HG03097 (cell line): ENCODE measurements around the gene LAYN.

ENCODE experiments used
- ATAC-seq: cut with Tn5 transposase; IDR thresholded peaks from one replicate; pipeline ENCODE4 v1.9.1; 2021; ENCODE audit not compliant: unreplicated experiment, low FRiP score

Gene LAYN

DNA sequence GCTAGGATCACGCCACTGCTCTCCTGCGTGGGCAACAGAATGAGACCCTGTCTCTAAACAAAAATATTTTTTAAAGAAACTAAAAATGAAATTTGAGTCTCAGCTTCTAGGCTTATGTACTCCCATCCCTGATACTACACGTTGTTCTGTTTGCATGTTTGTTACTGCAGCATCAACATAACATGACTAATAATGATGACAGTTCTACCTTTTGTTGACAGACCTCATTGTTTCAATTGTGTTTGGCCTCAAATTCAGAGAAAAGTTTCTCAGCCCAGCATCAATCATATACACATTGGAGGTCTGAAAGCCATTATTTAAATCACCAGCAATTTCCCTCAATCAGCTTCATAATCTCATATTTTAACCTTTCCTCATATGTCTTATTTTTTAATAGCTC, 20.8 kb downstream of the LAYN start:
- ATAC-seq: no peak

DNA sequence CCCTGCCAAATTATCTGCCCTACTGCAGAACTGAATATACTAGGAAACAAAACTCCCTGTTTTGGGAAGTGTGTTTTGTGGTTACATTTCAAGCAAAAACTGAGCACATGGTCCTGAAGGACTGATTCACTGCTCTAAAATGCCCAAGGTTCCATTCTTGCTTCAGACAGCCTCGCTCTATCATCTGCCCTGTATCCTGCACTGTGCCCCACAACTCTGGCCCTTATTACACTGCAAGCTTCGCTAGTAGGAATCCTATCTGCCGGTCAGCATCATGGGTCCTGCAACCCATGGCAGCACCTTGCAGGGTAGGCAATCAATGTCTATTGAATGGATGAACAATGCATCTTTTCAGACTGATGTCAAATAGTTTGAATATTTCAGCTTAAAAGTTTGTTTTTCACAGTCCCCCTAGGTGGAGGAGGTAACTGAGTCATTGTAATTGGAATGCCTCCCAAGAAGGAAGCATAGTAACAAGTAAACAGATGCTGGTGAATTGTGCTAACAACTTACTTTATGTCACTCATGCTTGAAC, 21.3 kb downstream of the LAYN start:
- no peak for ATAC-seq

DNA sequence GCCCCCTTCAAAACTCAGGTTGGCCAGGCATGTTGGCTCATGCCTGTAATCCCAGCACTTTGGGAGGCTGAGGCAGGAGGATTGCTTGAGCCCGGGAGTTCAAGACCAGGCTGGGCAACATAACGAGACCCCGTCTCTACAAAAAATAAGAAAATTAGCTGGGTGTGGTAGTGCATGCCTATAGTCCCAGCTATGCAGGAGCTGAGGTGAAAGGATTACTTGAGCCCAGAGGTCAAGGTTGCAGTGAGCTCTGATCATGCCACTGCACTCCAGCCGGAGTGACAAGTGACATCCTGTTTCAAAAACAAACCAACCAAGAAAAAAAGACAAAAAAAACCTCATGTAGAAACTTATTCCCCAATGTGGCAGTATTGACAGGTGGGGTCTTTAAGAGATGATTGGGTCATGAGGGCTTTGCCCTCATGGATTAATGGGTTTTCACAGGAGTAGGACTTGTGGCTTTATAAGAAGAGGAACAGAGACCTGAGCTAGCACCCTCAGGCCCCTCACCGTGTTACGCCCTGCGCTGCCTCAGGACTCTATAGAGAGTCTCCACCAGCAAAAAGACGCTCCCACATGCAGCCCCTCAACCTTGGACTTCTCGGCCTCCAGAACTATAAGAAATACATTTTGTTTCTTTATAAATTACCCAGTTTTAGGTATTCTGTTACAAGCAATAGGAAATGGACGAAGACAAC, 22.3 kb downstream of the LAYN start:
- ATAC-seq: no peak

DNA sequence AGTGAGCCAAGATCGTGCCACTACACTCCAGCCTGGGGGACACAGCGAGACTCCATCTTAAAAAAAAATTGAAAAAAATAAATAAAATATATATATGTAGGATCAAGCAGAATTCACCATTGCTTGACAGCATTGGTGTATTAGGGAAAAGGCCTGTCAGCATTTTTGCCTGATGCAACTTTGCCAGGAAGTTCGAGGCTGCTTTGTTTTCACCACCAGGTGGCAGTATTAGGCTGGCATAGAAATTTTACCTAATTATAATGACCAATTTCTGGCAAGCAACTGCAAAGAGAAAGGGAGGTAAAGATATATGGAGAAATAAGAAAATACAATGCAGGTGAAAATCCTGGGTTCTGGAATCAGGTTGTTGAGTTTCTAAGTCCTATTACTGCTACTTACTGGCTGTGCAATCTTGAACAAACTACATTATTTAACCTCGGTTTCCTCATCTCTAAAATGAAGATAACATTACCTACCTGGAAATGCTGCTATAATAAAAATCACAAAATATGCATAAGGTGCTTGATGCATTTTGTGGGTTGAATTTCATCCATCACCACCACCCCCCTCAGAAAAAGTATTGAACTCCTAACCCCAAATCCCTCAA, 24.7 kb downstream of the LAYN start:
- ATAC-seq: no peak

DNA sequence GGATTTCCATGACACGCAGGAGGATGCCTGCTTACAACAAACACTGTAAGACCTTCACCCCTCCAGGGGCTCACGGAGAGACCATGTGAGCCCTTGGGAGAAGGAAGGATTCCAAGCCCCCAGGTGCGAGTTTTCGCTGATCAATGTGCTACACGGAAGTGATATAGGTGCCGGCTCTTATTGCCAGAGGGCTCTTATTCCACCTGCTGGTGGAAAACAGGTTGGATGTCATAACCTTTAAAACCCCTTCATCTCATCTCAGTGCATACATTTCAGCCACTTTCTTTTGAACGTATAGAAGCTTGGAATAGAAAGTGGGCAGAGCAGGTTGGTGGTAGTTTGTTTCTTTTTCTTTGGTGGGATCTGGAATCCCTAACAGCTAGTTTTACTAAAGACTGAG, 25.8 kb downstream of the LAYN start:
- ATAC-seq: no peak

DNA sequence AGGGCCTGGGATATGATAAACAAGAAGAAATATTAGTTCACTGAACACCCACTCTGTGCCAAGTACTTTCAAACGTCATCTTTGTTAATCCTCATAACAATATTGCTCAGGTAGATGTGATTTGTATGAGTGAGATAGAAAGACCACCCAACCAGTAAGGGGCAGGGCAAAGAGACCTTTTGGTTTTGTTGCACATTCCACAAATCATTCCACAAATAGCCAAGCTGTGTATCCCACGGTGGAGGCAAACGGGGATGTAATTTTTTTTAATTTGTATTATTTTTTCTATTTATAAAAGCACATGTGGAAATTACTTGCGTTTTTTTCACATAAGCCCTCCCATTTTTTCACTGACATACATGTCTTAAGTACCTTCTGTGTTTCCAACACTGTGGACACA, 29.0 kb downstream of the LAYN start:
- no peak for ATAC-seq

DNA sequence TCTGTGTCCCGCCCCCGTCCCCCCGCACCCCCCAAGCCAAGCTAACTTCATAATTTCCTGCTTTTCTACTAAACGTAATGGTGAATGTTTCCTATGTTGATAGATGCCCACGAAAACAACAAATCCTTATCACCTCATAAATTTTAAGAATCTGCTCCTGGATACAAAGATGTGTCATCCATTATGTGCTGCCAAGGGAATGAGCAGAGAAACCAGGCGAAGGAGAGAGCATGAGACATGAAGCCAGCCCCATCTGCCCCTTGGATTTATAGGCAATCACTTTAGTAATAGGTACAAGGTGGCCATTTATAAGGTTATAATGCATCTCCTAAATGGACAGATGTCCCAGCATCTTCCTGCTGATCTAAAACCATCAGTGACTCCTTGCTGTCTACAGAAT, 30.3 kb downstream of the LAYN start:
- ATAC-seq: no peak

DNA sequence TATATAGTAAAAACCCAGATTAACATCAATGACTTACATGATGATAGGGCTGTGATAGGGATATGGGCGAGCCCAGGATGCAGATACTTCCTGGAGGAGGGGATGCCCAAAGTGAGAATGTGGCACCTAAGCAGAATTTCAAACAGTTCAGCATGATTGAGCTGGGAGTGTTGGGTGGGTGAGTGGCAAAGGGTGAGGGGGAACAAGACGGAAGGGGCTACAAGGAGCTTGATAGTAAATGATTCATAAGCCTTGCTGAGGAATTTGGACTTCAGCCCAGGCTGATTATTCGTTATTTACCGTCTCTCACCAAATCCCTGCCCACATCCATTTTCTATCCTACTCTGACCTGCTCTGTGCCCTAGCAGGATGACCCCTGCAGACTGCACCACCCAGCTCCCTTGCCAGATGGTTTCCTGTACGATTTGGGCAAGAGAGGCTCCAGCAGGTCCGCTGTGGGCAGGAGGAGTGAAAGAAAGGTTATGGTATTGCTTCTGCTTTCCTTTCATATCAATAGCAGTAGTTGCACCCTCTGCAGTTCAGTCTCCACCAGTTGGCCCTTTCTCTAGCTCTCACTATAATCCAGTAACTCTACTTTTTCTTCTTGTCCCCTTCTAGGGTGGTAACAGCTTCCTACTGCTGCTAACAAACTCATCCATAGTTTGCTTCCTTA, 31.4 kb downstream of the LAYN start:
- ATAC-seq: no peak

DNA sequence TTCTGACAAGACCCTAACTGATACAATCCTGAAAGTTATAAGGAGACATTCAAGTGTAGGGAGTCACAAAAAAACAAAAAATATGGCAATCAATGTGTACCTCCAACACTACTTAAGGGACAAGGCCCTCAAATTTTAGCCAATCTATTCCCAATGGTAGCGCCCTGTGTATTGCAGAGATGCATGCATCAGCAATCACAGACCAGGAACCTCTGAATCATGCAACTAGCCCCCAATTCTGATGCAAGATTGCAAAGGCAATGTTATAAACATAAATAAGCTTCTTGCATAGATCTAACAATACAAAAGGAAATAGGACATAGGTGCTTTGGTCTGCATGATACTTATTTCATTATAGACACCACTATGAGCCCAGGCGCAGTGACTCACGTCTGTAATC, 32.1 kb downstream of the LAYN start:
- ATAC-seq: no peak

DNA sequence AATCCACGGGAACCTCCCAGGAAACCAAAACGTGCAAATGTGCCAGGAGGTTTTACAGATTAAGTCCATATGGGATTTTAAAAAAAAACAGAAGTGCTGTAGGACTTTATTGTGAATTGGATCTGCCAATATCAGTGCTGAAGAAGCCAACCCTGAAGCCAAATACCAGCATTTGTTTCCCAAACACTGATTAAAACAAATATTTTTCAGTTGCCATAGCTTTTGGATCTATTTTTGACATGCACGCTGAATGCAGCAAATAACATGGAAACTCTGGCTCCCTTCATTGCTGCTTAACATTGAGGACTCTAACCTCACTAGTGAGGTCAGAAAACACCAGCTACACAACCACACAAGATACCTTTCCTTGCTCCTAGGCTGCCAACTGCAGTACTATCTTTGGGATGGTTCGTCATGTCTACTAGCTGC, 33.3 kb downstream of the LAYN start:
- ATAC-seq: no peak

DNA sequence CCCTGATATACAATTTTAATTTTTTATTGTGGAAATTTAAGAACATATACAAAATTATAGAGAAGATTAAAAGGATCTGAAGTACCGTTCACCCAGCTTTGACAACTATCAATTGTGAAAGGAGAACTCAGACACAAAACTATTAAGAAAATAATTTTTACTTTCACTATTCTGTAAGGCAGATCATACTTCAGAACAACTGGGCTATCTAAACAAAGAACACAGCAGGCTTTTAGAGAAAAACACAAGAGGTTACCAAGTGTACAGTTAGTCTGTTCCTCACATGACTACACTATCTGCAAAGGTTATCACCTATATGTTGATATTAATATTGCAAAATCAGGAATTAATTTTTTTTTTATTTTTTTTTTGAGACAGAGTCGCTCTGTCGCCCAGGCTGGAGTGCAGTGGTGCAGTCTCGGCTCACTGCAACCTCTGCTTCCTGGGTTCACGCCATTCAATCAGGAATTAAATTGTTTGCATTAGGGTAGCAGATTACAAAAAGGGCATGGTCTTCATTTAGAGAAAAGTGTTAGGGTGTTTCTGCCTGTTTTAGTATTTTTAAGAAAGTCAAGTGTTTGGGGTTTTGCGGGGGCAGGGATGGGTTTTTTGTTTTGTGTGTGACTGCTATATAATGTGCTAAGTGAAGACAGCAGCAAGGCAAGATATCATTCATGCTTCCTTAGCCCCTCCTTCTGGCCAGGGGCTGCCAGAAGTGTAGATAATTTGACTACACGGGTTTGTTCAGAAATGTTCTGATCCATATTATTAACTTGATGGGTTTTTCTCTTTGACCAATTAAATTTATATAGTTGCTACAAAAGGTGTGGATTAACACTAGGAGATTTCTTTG, 34.1 kb downstream of the LAYN start:
- no peak for ATAC-seq

DNA sequence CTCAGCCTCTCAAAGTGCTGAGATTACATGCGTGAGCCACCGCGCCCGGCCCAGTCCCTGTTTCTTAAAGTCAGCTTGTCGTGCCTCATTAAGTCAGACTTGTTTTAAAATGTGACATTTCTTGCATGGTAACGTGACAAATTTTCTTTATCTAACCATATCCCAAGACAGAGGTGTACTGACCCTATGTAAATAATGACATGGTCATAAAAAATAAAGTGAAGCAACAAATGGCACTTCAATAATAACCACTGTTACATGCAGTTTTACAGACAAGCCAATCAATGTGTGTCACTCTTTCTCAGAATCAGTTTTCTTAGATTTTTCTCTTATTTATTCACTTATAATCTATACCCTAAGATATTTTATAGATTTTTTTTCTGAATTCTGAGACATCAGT, 35.2 kb downstream of the LAYN start:
- ATAC-seq: no peak

DNA sequence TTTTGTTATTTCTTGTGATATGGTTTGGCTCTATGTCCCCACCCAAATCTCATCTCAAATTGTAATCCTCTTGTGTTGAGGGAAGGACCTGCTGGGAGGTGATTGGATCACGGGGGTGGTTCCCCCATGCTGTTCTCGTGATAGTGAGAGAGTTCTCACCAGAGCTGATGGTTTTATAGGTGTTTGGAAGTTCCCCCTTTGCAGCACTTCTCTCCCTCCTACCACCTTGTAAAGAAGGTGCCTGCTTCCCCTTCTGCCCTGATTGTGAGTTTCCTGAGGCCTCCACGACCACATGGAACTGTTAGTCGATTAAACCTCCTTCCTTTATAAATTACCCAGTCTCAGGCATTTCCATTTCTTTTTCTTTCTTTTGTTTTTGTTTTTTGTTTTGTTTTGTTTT, 37.3 kb downstream of the LAYN start:
- no peak for ATAC-seq

DNA sequence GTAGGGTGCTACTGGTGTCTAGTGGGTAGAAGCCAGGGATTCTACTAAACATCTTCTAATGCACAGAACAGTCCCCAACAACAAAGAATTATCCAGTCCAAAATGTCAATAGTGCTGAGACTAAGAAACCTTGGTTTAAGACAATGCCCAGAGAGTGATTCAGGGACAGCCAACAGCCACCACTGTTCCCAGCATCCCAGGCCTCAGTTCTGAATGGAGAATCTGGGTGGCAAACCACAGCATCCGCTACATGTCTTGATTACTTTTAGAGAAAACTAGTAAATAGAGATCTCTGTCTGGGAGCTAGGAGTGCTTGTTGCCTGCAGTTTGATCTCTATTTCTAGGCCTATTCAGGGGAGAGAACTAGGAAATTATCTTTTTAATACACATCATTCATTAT, 40.8 kb downstream of the LAYN start:
- no peak for ATAC-seq

DNA sequence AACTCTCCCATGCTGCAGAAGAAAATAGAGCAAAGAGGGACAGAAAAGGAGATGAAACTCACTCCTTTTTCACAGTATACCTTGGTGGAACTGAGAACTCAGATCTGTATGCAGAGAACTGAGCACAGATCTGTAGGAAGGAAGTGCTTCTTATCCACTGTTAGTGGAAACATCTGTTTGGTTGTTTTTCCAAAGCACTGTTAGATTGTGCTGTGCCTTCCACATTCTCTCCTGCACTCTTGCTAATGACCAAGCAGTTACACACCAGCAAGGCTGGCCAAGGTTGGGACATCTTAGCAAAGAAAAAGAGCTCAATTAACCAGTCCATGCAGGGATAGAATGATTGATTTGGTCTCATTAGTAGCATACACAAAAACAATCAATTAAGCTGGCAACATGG, 41.6 kb downstream of the LAYN start:
- no peak for ATAC-seq

DNA sequence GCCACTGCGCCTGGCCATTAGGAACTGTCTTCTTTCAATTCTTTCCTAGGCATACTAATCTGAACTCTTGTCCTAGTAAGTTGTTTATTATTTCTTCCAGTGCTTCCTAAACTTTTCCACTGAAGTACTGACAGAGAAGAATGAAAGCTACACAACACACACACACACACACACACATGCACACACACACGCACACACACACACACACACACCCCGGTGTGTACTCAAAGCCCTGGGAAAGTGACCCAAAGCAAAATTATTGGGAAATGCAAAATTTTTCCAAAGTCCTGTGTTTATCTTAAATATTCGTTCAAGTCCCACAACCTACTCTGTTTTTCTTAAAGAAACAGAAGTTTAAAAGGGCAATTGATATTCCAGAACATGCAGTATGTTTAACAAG, 42.4 kb downstream of the LAYN start:
- ATAC-seq: no peak

DNA sequence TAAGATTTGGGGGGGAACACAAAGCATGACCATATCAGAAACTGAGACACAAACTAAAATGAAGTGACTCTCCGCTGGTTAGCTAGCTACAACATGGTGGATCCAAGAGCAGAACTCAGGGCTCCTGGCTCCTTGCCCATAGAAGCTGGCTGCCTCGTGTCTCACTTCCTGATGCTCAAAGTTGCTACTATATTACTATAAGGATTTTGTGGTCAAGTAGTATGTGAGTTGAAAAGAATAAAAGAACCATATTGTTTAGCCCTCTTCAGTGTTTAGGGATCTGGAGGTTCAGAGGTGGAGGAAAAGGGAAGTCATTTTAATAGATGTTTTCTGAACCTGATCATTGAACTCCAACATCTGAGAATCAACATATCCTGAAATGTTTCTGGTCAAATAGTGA, 44.9 kb downstream of the LAYN start:
- no peak for ATAC-seq

DNA sequence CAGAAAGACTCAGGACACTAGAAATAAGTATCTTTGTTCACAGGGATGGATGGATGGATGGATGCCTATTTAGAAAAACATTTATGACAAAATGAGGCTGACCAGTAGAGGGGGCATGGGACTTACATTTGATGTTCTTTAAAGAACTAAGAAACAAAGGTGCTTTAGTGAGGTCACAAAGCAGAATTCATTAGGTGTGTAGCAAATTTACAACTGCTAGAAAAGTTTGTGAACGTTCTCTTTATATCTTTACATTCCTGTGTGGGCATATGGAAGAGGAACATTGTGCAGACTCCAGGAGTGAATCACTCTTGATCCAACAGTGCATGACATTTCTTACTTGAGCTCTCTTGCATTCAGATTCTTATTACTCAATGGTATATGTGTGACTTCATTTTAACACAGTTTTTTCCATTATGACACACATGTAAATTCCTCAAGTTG, 45.9 kb downstream of the LAYN start:
- no peak for ATAC-seq

DNA sequence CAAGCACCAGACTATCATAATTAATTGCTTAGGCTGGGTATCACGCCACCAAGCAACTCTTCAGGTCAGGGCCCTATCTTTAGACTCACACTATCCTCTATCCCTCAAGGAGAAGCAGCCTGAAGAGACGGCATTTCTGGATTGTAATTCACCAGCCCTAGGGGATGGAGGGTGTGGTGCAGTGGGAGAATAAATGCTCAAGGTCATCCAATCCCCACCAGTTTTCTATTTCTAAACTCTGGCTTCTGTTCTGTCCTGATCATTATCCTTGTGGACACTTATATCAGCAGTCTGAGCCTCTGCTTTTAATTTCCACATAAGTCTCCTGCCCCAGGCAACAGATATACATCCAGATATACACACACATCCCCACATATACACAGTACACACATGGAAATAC, 48.6 kb downstream of the LAYN start:
- no peak for ATAC-seq

DNA sequence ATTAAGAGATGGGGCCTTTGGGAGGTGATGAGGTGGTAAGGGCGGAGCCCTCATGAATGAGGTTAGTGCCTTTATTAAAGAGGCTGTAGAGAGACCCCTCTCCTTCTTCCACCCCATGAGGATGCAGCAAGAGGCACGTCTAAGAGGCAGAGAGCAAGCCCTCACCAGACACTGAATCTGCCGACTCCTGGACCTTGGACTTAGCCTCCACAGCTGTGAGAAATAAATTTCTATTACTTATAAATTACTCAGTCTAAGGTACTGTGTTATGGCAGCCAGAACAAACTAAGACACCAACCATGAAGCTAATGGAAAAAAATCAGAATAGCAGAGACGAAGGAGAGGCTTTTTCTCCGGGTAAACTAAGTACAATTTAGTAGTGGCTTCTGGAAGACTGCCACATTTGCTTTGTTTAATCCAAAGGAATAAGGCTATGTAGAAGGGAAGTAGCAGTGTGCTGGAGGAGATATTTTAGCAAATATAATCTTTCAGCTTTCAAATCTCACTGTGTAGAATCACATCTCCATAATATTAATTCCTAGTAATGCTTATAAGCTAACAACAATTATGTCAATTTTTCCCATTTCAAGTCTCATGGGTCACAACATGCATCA, 49.5 kb downstream of the LAYN start:
- ATAC-seq: no peak
